Measurements from ENCODE around the gene SRRM4. TPM values are rescaled to one million over a fixed set of nuclear protein-coding genes. Genes with fewer than 3 reads are reported as not detected.
"Not testable (repeated sequence)": the region's sequence is repeated elsewhere in the genome, so short reads cannot be mapped to it uniquely, and the experiment has no call there.

SRRM4 gene
- total RNA-seq, 1 donor from 2014 or later = 0.10 TPM

DNA sequence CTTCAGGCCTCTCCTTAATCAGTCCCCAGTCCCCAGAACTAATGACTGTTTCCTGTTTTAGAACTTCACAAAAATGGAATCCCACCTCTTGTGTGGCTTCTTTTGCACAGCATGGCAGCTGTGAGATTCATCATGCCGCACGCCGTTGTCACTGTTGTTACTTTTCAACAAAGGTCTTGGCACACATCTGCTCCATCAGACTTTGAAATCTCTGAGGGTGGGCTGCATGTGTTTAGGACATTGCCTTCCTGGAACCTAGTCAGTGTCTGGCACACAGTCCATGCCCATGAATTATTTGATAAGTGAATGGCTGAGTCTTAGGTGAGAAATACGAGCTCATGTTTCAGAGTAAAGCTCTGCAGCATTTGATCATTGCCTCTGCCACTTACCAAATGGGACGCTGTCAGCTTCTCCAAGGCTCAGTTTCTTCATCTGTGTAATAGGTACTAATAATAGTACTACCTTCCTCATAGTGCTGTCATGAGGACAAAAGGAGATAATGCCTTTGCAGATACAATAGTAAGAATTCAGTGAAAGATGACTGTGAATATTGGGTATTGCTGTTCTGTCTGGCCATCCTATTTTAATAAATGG is 90.4 kb downstream of the SRRM4 start:
- DNase-seq = no peak

DNA sequence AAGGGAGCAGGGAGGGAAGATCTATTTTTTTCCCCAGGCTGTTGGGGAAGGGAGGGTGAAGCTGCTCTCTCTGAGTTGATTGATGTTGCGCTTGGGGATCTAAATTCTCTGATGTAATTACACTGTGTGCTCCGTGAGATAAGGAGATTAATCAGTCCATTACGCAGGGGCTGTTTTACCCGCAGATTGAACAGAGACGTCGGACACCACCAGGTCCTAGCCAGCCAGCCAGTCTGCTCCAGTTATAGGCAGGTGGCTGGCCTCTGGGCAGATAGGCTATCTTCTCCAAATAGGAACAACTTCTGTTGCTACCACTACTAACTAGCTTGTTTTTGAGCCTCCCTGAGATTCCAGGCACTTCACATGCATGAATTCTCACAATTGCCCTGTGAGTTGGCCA is 91.1 kb downstream of the SRRM4 start:
- DNase-seq = no peak

DNA sequence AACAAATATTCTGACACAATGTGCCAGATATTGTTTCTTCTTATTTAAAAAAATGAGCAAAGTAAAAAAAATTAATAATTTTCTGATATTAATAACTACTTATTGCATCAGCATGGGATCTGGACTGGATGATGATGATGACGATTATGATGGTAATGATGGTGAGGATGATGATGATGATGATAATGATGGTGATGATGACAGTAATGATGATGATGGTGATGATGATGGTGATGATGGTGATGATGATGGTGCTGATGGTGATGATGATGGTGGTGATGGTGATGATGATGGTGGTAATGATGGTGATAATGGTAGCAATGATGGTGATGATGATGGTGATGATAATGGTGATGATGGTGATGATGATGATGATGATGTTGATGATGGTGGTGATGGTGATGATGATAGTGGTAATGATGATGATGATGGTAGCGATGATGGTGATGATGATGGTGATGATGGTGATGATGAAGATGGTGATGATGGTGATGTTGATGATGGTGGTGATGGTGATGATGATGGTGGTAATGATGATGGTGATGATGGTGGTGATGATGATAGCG is 94.0 kb downstream of the SRRM4 start:
- DNase-seq = no peak

DNA sequence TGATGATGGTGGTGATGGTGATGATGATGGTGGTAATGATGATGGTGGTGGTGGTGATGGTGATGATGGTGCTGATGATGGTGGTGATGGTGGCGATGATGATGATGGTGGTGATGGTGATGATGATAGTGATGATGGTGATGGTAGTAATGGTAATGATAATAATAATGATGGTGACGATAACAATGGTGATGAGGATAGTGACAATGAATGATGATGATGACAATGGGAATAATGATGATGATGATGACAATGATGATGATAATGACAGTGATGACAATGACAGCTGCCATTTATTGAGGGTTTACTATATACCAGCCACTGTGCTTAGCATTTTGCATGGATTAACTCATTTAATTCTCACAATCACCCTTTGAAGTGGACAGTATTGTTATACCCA is 94.6 kb downstream of the SRRM4 start:
- no peak for DNase-seq

DNA sequence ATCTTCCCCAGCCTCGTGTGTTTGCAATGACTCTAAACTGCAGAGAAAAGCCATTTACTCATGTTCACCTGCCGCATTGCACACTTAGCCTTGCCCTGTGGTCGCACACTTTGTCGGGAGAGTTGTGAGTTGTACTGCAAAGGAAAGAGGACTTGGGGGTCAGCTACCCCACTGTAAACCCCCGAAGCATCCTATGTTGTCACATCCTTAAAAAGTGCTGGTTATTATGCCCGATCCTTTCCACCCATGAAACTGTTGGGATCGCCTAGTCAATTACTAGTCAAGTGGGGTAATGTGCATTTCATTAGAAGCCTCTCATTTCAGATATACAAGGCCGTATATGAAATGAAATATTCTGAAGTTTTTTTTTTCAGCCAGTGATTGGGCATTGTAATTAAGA is 98.2 kb downstream of the SRRM4 start:
- DNase-seq = no peak

DNA sequence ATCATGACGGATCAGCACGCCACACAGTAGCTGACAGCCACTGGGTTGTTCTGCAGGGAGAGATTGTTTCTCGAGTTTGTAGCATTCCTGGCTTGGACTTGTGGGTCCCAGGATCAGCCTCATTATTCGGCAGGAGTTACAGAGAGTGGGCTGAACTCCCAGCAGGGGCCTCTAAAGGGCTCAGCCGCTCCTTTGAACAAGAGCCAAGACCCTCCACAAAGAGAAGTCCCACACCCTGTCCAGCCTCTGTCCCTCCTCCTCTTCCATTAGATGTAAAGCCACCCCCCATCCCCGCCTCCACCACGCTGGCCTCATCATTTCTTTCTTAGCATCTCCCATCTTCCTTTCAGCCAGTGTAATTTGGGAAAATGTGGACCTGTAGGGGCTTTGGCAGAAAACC is 100.7 kb downstream of the SRRM4 start:
- no peak for DNase-seq

DNA sequence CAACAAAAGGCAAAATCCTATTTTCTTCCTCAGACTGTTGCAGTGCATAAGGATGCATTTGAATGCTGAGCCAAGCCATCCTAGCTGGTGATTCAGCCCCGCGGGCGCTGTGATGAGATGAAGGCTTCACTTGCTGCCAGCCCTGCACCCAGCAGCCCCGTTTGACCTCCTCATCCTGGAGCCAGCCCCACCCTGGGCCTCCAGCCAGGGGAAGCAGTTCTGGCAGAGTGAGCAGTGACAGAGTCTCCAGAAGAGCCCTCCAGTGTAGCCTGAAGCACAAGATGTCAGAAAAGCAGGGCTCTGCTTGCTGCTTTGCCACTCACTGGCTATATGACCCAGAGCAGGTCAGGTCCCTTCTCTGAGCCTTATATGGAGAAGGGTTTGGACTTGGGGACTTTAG is 101.2 kb downstream of the SRRM4 start:
- DNase-seq = no peak

DNA sequence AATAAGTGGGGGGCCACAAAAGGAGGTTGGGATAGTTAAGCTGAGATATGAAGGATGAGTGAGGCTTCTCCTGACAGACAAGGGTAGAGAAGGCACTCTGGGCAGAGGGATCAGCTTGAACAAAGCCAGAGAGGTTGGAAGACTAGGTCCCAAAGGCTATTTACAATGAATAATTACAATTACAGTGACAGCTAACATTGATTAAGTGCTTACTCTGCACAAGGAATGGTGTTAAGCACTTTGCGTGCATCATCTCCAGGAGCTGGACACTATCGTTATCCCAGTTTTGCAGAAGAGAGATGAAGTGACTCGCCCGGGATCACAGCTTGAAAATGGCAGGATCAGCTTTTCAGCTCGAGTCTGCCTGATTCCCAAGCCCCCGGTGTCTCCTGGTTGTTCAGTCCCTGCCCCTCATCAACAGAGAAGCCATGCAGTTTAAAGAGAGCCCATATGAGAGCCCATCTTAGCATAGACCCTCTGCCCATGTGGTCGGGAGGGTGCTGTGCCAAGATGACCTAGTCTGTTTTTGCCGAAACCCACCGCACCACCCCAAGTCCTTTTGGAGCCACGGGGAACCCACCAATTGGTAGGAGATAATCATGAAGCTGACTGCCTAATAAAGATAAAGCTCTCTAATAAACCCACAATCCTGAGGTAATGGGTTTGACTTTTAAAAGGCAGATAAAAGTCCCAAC is 107.5 kb downstream of the SRRM4 start:
- DNase-seq = no peak

DNA sequence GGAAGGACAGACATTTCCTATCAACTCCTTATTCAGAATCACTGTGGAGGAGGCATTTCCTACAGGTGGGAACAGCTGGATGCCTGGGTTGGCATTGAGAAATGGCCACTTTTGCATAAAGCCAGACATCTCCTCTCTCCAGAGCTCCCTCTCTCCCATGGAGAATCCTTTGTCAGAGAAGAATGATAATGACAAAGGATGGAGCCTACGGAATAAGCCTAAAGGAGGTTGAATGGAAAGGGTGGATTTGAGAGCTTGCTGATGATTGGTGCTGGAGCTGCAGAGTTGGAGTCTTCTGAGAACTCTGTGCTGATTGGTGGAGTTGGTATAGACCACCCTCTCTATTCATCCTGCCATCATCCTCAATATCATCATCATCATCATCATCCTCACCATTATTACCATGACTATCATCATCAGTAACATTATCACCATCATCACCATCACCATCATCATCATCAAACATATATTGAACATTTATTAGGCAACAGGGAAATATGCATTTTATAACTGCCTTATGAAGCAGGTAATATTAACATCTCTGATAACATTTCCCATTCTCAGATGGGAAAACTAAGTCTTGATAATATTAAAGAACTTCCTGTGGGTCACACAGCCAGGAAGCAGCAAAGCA is 108.2 kb downstream of the SRRM4 start:
- no peak for DNase-seq

DNA sequence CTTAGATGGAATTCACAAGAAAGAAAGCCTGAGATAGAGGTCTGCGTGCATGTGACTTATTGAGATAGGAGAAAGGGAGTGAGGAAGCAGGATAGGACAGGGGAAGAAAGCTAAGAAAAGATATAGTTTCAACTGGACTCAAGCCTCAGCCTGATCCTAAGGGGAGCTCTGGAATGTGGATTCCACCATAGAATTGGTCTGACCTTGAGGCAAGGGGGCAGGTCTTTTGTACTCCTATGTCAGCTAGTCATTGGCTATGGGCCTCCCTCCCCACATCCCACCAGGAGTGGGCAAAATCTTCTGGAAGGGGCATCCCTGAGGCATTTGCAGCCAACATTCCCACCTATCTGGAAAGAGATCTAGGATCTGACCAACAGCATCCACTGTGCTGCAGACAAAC is 108.9 kb downstream of the SRRM4 start:
- DNase-seq = no peak

DNA sequence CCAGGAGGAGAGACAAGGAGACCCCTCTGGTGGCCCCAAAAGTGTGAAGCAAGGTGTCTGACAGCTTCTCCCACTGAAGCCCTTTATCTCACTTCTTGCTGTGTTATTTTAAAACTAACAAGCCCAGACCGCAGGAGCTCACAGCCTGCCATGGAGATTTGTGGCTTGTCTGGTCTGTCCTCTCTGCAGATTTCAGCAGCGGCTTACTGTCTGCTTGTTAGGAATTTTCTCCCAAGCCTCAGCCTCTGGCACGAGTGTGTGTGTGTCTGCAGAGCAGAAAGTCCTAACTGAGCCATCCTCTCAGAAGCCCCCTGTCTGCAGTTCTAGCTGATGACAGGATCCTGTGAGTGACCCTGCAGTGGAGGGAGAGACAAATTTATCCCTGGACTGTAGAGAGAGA is 109.5 kb downstream of the SRRM4 start:
- DNase-seq = no peak

DNA sequence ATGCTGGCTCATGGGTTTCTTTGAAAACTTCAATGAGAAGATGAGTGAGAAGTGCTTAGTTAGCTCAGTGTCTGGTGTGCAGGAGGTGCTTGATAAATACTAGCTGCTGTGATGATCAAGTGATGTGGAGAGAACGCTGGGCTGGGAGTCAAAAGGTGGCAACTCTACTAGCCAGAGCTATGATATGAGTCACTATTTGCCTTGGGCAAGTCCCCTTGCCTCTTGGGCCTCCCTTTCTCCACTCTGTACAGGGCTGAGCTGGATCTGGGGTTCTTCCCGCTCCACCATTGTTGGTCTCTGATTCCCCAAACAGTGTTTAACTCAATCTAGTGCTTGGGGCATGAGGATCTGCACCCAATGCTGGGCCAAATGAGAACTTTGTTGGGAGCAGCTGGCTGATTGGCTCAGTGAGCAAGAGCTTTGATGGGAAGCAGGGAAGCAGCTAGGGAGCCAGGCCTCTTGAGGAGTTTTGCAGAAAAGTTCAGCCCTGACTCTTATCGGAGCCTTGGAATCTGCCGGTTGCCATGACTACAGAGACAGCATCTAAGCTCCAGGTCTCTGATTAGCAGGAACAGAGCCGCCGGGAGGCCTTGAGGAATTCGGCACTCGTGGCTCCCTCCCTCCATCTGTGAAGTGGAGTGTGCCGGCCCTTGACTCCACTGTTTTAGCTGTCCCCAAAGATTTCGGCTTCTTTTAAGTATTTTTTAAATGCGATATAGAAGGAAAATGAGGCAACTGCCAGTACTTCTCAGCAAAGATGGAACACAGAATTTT is 115.3 kb downstream of the SRRM4 start:
- DNase-seq = no peak

DNA sequence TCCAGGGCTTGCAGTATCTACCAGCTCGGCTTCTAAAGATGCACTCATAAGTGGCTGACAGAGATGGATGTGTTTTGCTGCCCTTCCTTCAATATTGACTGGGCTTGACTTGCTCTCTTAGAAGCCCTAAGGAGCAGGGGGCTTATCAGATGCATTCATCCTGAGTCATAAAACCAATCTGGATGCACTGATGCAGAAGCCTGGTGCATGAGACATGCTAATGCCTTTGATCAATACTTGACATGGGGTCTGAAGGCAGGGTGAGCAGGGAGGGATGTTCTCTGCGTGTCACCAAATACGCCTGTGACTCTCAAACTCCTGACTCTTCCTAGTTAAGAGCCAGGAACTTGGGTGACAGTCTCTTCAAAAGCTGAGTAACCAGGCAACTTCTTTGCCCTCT is 119.6 kb downstream of the SRRM4 start:
- no peak for DNase-seq

DNA sequence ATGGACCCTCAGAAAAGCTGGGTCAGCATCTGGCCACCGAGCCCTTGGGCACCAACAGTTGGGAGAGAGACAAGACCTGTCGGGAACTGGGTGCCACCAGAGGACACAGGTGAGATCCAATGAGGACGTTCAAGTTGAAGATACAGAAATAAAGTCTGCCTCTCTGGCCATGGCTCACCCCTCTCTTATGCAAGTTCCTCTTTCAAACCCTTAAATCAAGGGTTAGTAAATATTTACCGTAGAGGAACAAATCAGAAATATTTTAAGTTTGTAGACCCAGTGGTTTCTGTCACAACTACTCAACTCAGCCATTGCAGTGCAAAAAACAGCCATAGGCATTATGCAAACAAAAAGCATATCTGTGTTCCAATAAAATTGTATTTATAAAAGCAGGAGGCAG is 120.9 kb downstream of the SRRM4 start:
- no peak for DNase-seq

DNA sequence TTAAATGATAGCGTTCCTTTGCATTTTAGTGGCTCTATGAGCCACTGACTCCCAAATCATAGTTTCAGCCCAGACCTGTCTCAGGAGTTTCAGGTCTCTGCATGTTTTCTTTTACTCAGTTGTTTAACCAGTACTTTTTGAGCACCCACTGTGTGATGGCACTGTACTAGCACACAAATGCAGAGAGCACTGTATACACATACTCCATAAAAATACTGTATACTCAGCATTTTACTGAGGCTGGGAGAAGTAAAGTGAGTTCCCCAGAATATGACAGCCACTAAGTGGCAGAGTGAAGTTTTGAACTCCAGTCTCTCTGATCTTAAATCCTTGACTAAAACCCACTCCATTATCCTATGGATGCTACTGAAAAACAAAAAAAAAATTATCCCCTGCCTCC is 121.4 kb downstream of the SRRM4 start:
- DNase-seq = no peak

DNA sequence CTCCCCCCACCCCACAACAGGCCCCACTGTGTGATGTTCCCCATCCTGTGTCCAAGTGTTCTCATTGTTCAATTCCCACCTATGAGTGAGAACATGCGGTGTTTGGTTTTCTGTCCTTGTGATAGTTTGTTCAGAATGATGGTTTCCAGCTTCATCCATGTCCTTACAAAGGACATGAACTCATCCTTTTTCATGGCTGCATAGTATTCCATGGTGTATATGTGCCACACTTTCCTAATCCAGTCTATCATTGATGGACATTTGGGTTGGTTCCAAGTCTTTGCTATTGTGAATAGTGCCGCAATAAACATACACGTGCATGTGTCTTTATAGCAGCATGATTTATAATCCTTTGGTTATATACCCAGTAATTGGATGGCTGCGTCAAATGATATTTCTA is 123.6 kb downstream of the SRRM4 start:
- DNase-seq = not testable (repeated sequence)

DNA sequence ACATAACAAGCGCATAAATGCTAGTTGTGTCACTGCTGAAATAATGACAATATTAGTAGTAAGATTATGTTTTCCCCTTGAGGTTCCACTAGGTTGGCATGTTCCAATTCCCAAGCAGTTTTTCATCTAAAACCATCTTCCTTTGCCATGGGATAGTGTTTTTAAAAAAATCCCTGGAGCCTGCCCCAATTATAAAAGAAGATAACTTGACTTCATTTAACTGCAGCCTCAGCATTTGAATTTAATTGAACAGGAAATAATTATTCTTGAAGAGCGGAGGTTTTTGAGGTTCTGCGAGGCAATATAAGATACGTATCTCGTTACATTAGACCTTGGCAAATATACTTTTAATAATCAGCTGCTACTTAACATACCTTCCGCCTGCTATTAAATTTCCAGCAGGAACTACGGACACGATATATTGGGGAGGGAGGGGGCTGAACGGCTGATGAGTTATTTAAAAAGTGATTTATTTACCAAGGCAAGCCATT is 132.2 kb downstream of the SRRM4 start:
- no peak for DNase-seq

DNA sequence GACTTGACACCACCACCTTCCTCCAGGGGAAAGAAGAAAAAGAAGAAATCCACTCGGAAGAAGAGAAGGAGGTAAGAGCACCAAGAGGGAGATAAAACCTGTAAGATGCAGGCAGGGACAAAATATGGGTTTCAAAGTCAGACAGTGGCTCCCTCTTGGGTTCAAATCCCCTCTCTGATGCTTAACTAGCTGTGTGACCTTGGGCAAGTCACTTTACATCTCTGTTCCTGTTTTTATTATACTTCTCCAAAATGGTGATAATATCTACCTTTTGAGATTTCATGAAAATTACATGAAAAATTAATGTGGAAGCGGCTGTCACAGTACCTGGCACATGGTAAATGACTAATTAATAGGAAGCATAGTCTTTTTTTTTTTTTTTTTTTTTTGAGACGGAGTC is 133.0 kb downstream of the SRRM4 start:
- no peak for DNase-seq

DNA sequence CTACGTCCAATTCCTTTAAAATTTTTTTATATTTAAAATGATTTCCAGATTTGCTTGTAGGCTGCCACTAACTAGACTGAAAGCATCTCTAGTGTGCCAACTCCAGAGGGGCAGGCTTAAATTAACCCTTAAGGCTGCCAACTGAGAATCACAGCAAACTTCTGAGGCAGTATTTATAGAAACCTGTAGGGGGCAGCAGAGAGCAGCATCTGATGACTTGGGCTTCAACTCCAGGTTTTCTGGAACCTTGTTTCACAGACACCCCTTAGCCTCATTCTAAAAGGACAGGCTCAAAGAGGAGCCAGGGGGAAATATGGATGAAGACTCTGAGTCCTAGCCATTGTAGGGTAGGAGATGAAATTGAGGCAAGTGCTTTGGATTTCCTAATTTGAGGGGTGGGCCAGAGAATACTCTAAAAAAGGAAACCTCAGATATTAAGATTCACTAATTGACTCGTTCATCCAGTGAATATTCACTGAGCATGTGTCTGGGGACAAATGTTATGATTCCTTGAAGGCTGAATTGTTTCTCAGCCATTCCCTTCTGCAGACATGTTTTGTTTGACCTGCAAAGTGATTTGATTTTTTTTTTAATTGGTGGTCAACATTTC is 134.1 kb downstream of the SRRM4 start:
- DNase-seq = peak; percentile 25

DNA sequence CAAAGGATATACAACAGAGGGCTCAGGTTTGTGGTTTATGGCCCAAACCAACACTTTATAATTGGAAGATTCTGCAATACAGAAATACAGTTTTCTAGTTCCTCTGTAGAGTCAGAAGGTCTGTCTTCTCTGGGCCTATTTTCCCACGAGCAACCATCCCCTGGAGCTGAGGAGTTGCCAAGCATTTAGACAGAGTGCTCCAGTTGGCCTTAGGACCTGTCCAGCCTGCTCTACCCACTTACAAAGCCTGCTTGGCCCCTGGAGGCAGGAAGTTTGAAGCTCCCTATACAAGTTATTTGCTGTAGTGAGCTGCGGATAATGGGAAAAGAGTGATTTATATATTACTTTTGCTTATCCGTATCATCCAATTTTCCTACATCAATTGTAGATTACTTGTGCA is 136.6 kb downstream of the SRRM4 start:
- DNase-seq = no peak

DNA sequence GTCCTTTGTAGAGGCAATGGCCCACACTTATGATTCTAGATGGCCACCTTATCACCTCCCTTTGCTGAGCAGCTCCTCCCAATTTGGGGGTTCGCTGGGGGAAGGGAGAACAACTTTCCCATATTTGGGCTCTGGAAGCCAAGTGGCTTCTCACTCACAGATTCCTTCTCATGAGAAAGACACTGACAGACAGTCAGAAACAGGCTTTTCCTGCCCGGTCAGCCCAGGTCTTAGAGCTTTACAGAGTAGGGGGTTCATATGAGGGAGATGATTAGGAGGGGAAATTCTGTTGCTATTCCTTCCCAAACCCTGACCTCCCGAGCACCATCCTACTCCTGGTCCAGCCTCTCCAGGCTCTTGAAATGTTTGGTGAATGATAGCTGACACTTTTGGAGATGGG is 137.3 kb downstream of the SRRM4 start:
- no peak for DNase-seq

DNA sequence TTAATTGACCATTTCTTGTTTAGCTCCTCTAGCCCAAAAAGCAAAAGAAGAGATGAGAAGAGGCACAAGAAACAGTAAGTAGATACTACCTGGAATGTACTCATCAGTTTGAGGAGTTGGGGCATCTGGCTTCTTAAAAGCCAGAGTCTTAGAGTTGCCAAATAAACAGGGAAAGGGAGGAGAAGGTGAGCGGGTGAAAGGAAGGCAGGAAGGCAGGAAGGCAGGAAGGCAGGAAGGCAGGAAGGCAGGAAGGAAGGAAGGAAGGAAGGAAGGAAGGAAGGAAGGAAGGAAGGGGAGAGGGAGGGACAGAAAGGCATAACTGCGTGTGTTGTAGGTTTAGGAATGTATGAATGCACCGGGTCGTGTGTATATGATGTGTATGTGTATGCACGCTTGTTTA is 140.7 kb downstream of the SRRM4 start:
- DNase-seq = no peak
